HCT116 (cell line): ENCODE measurements around the gene CISD2. TPM values are rescaled to one million over a fixed set of nuclear protein-coding genes. Genes with fewer than 3 reads are reported as not detected.

Source experiments
- ATAC-seq: fragments of 200-7000 bp; cut with Tn5 transposase; 2 replicates; pipeline ENCODE4 v1.9.1; 2020; ENCODE audit warnings: mild to moderate bottlenecking, moderate library complexity
- BruUV-seq: library from RNA; stranded (reverse); fragments of 400-500 nt; replicated peaks from 2 replicates; lab custom pipeline; 2021; lab: Mats Ljungman, UMichigan
- CTCF ChIA-PET: fragments of 300-600 bp; sonication (Branson Sonifier 250); formaldehyde crosslinking; loops from one replicate; lab custom pipeline; 2021; ENCODE audit warnings: antibody characterized with exemption; lab: Charles Lee
- POLR2A ChIA-PET: fragments of 300-600, 350-600 bp; sonication (Branson Sonifier 250); formaldehyde crosslinking; loops from one replicate; lab custom pipeline; 2021; ENCODE audit warnings: antibody characterized with exemption; lab: Charles Lee
- RAD21 ChIA-PET, 2 experiments: fragments of 300-600 bp; sonication (Branson Sonifier 250); formaldehyde crosslinking; loops; one replicate each; lab custom pipeline; 2023; ENCODE audit warnings: low total read pairs in 2 of 2; ENCODE audit not compliant: uncharacterized antibody in 2 of 2, unreplicated experiment in 2 of 2, low non-redundant PET in 1 of 2; lab: Charles Lee
- DNase-seq: peaks from one replicate; pipeline ENCODE4 v3.0.0-alpha.2; 2010; ENCODE audit warnings: low read depth, low spot score
- H2AFZ ChIP-seq: fragments of 200-600 bp; shearing (Covaris generic), sonication (generic); 2 replicates; pipeline ENCODE4 v1.6.1; 2017; ENCODE audit warnings: low read depth, mixed run types, mixed read lengths, antibody characterized with exemption, low read length; ENCODE audit not compliant: poor library complexity, severe bottlenecking
- H3K27ac ChIP-seq: 2 replicates; pipeline ENCODE4 v1.5.1; 2012; ENCODE audit warnings: low read depth, low read length
- H3K27me3 ChIP-seq: fragments of 200-600 bp; sonication (generic); 2 replicates; pipeline ENCODE4 v1.6.1; 2016; ENCODE audit warnings: mixed run types, low read length, mixed read lengths; ENCODE audit not compliant: insufficient read depth
- H3K36me3 ChIP-seq, 2 experiments: fragments of 200-500 bp in 1 of 2; fragments of 200-600 bp in 1 of 2; sonication (Bioruptor generic) in 1 of 2; sonication (generic) in 1 of 2; 2 replicates each; pipeline versions ENCODE4 v1.5.1 to v1.6.1; 2014 to 2016; ENCODE audit warnings: low read length in 2 of 2, inconsistent platforms in 1 of 2, mixed read lengths in 1 of 2, mixed run types in 1 of 2; ENCODE audit not compliant: insufficient read depth in 2 of 2, control insufficient read depth in 1 of 2
- H3K4me1 ChIP-seq, 2 experiments: fragments of 200-600 bp in 1 of 2; sonication (generic) in 1 of 2; 2 replicates each; pipeline versions ENCODE4 v1.5.1 to v1.6.1; 2012 to 2017; ENCODE audit warnings: low read length in 2 of 2, inconsistent platforms in 1 of 2, mild to moderate bottlenecking in 1 of 2, mixed read lengths in 1 of 2, mixed run types in 1 of 2, moderate library complexity in 1 of 2; ENCODE audit not compliant: insufficient read depth in 2 of 2, control insufficient read depth in 1 of 2
- H3K4me2 ChIP-seq: fragments of 200-600 bp; sonication (generic); 2 replicates; pipeline ENCODE4 v1.6.1; 2017; ENCODE audit warnings: mixed run types, low read length, mixed read lengths
- H3K4me3 ChIP-seq, 2 experiments: fragments of 200-600 bp in 1 of 2; sonication (generic) in 1 of 2; replicated peaks in 1 of 2; 2 replicates each; pipeline ENCODE4 v1.5.1; 2011 to 2016; ENCODE audit warnings: low read length in 2 of 2, control low read depth in 1 of 2, low read depth in 1 of 2, mild to moderate bottlenecking in 1 of 2, mixed read lengths in 1 of 2, mixed run types in 1 of 2
- H3K79me2 ChIP-seq: fragments of 200-600 bp; sonication (generic); 2 replicates; pipeline ENCODE4 v1.6.1; 2017; ENCODE audit warnings: mild to moderate bottlenecking, mixed run types, low read length, moderate library complexity, mixed read lengths; ENCODE audit not compliant: insufficient read depth
- H3K9ac ChIP-seq: fragments of 200-600 bp; sonication (generic); 2 replicates; pipeline ENCODE4 v1.6.1; 2016; ENCODE audit warnings: low read length, mixed read lengths
- H3K9me2 ChIP-seq: fragments of 200-600 bp; sonication (generic), shearing (Covaris generic); 2 replicates; pipeline ENCODE4 v1.6.1; 2017; ENCODE audit warnings: mixed run types, mild to moderate bottlenecking, moderate library complexity; ENCODE audit not compliant: insufficient read depth
- H3K9me3 ChIP-seq, 2 experiments: fragments of 200-500 bp in 1 of 2; fragments of 200-600 bp in 1 of 2; sonication (Bioruptor generic) in 1 of 2; sonication (generic) in 1 of 2; 2 replicates each; pipeline ENCODE4 v1.6.1; 2014 to 2017; ENCODE audit warnings: low read length in 2 of 2, mixed read lengths in 2 of 2, inconsistent platforms in 1 of 2, low read depth in 1 of 2, mild to moderate bottlenecking in 1 of 2, mixed run types in 1 of 2, moderate library complexity in 1 of 2; ENCODE audit not compliant: control insufficient read depth in 1 of 2, insufficient read depth in 1 of 2
- H4K20me1 ChIP-seq: fragments of 200-600 bp; sonication (generic), shearing (Covaris generic); 2 replicates; pipeline ENCODE4 v1.6.1; 2017; ENCODE audit warnings: mixed run types, mild to moderate bottlenecking, moderate library complexity; ENCODE audit not compliant: insufficient read depth
- CBX3 ChIP-seq: IDR thresholded peaks from 2 replicates; pipeline ENCODE4 v1.6.1; 2012; ENCODE audit warnings: low read depth
- EGR1 ChIP-seq: IDR thresholded peaks from 2 replicates; pipeline ENCODE4 v1.6.1; 2012; ENCODE audit warnings: low read depth
- ELF1 ChIP-seq: IDR thresholded peaks from 2 replicates; pipeline ENCODE4 v1.6.1; 2012; ENCODE audit warnings: low read depth, borderline replicate concordance
- EZH2phosphoT487 ChIP-seq: fragments of 200-600 bp; IDR thresholded peaks from 2 replicates; pipeline ENCODE4 v1.6.1; 2018; ENCODE audit warnings: antibody characterized with exemption, borderline replicate concordance
- FOSL1 ChIP-seq: IDR thresholded peaks from 2 replicates; pipeline ENCODE4 v1.6.1; 2012; ENCODE audit warnings: low read depth
- JUND ChIP-seq: IDR thresholded peaks from 2 replicates; pipeline ENCODE4 v1.6.1; 2012
- POLR2A ChIP-seq: IDR thresholded peaks from 2 replicates; pipeline ENCODE4 v1.7.0; 2011; ENCODE audit warnings: borderline replicate concordance; ENCODE audit not compliant: insufficient read depth, insufficient read length; ENCODE audit errors: extremely low read depth
- POLR2AphosphoS5 ChIP-seq: IDR thresholded peaks from 2 replicates; pipeline ENCODE4 v1.6.1; 2011; ENCODE audit warnings: mild to moderate bottlenecking, low read depth, low read length, moderate library complexity
- RAD21 ChIP-seq: IDR thresholded peaks from 2 replicates; pipeline ENCODE4 v1.6.1; 2012; ENCODE audit warnings: low read depth, mild to moderate bottlenecking
- SIN3A ChIP-seq: IDR thresholded peaks from 2 replicates; pipeline ENCODE4 v1.6.1; 2012; ENCODE audit warnings: low read depth
- SP1 ChIP-seq: IDR thresholded peaks from 2 replicates; pipeline ENCODE4 v1.6.1; 2012; ENCODE audit warnings: low read depth
- SRF ChIP-seq: IDR thresholded peaks from 2 replicates; pipeline ENCODE4 v1.6.1; 2012; ENCODE audit warnings: low read depth
- TCF7L2 ChIP-seq: IDR thresholded peaks from 2 replicates; pipeline ENCODE4 v1.7.0; 2011; ENCODE audit warnings: borderline replicate concordance, inconsistent platforms; ENCODE audit not compliant: insufficient read depth, insufficient read length; ENCODE audit errors: extremely low read depth
- YY1 ChIP-seq: IDR thresholded peaks from 2 replicates; pipeline ENCODE4 v1.6.1; 2011; ENCODE audit warnings: low read length, low read depth, moderate library complexity, mild to moderate bottlenecking; ENCODE audit not compliant: insufficient replicate concordance; ENCODE audit errors: extremely low read depth
- ZFX ChIP-seq: fragments of 450-650 bp; IDR thresholded peaks from 2 replicates; pipeline ENCODE4 v1.6.1; 2017
- ZNF274 ChIP-seq: fragments of 200-500 bp; sonication (Bioruptor generic); IDR thresholded peaks from 2 replicates; pipeline ENCODE4 v1.6.1; 2014; ENCODE audit warnings: mild to moderate bottlenecking, low read depth, low read length, inconsistent platforms
- intact Hi-C: fragments of 100-400 bp; cut with micrococcal nuclease; formaldehyde crosslinking; loops from 2 replicates; pipeline ENCODE4 v1.10.0; 2022
- total RNA-seq: library from RNA; stranded (reverse); gene quantifications from one replicate; pipeline ENCODE4 v1.2.1, GENCODE V29; 2021; ENCODE audit not compliant: unreplicated experiment
- TF ChIP-seq, protein P1 (sequence below): IDR thresholded peaks from 2 replicates; pipeline ENCODE4 v1.6.1; 2011; ENCODE audit warnings: mild to moderate bottlenecking, low read length, moderate library complexity; ENCODE audit not compliant: insufficient replicate concordance; ENCODE audit errors: extremely low read depth
- TF ChIP-seq, protein P2 (sequence below), 3 experiments: fragments of 200-600 bp in 1 of 3; sonication (generic) in 1 of 3; IDR thresholded peaks in 2 of 3; conservative IDR thresholded peaks in 1 of 3; 2 replicates each; pipeline ENCODE4 v1.5.1; 2012 to 2017; ENCODE audit warnings: low read depth in 2 of 3, low read length in 2 of 3, antibody characterized with exemption in 1 of 3, borderline replicate concordance in 1 of 3, control low read depth in 1 of 3, mild to moderate bottlenecking in 1 of 3, mixed read lengths in 1 of 3, mixed run types in 1 of 3, moderate library complexity in 1 of 3; ENCODE audit not compliant: insufficient read depth in 1 of 3
- TF ChIP-seq, protein P3 (sequence below): IDR thresholded peaks from 2 replicates; pipeline ENCODE4 v1.6.1; 2012; ENCODE audit warnings: low read depth

CISD2 gene
- total RNA-seq, 1 experiment from 2014 or later, result 38.9 TPM

DNA sequence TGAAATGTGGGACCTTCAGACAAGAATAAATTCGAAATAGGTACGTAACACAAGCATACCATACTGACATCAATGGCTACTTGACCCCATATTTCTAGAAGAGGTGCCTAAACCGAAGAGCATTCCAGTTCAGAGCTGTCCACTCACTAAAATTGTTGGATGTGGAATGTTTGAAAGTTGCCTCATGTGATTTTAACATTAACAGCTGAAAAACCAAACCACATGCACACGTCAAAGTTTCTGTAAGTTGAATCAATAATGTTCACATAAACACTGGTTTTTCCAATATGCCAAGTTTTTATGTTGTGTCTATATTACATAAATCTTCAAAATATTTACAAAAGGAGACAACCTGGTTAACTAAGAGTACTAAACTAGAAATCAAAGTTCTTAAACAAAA is 44.9 kb upstream of the CISD2 start:
- H3K9ac ChIP-seq, result 0 out of 2 replicates have a peak overlapping the region, but pooled peaks have one; percentile 93
- no peak overlapping the region for H2AFZ ChIP-seq
- no peak overlapping the region for H3K4me3 ChIP-seq
- no peaks in the 10 kb centered on the region for H3K9me3 ChIP-seq
- ChIA-PET RAD21 (no interaction called here), CTCF (no interaction called here), POLR2A (interaction anchor here (1.3 kb wide), 1 partner anchor 11 kb away, joined by 3 read pairs; no protein-coding TSS in a partner anchor)
- no peaks in the 10 kb centered on the region for H3K27me3 ChIP-seq
- H3K79me2 ChIP-seq, result peaks cover 88% of the 10 kb centered on the region
- BruUV-seq, result no TSS peak
- TF ChIP-seq EZH2phosphoT487 (no peak), SP1 (no peak), TCF7L2 (no peak), CBX3 (no peak), SIN3A (no peak), YY1 (no peak), POLR2AphosphoS5 (no peak), JUND (no peak), POLR2A (no peak), ZNF274 (no peak), EGR1 (no peak), SRF (no peak), ELF1 (no peak), FOSL1 (no peak), RAD21 (no peak), ZFX (no peak)
- TF ChIP-seq, protein P1, sequence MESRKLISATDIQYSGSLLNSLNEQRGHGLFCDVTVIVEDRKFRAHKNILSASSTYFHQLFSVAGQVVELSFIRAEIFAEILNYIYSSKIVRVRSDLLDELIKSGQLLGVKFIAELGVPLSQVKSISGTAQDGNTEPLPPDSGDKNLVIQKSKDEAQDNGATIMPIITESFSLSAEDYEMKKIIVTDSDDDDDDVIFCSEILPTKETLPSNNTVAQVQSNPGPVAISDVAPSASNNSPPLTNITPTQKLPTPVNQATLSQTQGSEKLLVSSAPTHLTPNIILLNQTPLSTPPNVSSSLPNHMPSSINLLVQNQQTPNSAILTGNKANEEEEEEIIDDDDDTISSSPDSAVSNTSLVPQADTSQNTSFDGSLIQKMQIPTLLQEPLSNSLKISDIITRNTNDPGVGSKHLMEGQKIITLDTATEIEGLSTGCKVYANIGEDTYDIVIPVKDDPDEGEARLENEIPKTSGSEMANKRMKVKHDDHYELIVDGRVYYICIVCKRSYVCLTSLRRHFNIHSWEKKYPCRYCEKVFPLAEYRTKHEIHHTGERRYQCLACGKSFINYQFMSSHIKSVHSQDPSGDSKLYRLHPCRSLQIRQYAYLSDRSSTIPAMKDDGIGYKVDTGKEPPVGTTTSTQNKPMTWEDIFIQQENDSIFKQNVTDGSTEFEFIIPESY, result no peak
- TF ChIP-seq, protein P2, sequence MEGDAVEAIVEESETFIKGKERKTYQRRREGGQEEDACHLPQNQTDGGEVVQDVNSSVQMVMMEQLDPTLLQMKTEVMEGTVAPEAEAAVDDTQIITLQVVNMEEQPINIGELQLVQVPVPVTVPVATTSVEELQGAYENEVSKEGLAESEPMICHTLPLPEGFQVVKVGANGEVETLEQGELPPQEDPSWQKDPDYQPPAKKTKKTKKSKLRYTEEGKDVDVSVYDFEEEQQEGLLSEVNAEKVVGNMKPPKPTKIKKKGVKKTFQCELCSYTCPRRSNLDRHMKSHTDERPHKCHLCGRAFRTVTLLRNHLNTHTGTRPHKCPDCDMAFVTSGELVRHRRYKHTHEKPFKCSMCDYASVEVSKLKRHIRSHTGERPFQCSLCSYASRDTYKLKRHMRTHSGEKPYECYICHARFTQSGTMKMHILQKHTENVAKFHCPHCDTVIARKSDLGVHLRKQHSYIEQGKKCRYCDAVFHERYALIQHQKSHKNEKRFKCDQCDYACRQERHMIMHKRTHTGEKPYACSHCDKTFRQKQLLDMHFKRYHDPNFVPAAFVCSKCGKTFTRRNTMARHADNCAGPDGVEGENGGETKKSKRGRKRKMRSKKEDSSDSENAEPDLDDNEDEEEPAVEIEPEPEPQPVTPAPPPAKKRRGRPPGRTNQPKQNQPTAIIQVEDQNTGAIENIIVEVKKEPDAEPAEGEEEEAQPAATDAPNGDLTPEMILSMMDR (IDR thresholded peaks at IDR 0.05 in 2 of 3, conservative IDR thresholded peaks at IDR 0.05 in 1 of 3; ENCODE audit: borderline replicate concordance in 1 of 3, insufficient read depth in 1 of 3, low read depth in 2 of 3, low read length in 2 of 3), result no peak
- TF ChIP-seq, protein P3, sequence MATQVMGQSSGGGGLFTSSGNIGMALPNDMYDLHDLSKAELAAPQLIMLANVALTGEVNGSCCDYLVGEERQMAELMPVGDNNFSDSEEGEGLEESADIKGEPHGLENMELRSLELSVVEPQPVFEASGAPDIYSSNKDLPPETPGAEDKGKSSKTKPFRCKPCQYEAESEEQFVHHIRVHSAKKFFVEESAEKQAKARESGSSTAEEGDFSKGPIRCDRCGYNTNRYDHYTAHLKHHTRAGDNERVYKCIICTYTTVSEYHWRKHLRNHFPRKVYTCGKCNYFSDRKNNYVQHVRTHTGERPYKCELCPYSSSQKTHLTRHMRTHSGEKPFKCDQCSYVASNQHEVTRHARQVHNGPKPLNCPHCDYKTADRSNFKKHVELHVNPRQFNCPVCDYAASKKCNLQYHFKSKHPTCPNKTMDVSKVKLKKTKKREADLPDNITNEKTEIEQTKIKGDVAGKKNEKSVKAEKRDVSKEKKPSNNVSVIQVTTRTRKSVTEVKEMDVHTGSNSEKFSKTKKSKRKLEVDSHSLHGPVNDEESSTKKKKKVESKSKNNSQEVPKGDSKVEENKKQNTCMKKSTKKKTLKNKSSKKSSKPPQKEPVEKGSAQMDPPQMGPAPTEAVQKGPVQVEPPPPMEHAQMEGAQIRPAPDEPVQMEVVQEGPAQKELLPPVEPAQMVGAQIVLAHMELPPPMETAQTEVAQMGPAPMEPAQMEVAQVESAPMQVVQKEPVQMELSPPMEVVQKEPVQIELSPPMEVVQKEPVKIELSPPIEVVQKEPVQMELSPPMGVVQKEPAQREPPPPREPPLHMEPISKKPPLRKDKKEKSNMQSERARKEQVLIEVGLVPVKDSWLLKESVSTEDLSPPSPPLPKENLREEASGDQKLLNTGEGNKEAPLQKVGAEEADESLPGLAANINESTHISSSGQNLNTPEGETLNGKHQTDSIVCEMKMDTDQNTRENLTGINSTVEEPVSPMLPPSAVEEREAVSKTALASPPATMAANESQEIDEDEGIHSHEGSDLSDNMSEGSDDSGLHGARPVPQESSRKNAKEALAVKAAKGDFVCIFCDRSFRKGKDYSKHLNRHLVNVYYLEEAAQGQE, result no peak
- H3K27ac ChIP-seq, result no peak overlapping the region
- peaks cover 11 to 24% of the 10 kb centered on the region in 2 experiments; a peak in 3 of 4 replicates for H3K36me3 ChIP-seq
- intact Hi-C loops, result loop anchor here (10.0 kb wide), 1 partner anchor 271 kb away; the partner anchor contains the start of gene BDH2
- ATAC-seq (no peak), DNase-seq (no peak)
- no peak overlapping the region; the same call in 1 of the 2 replicates for H3K4me2 ChIP-seq
- H4K20me1 ChIP-seq, result peaks cover 54% of the 10 kb centered on the region
- H3K9me2 ChIP-seq, result no peaks in the 10 kb centered on the region
- peaks cover 4 to 39% of the 10 kb centered on the region in 2 experiments for H3K4me1 ChIP-seq
